ENCODE results near the gene DTWD2.

- TF ChIP-seq CTCF (IDR thresholded peaks at IDR 0.05) (no peak), POLR2A (IDR thresholded peaks at IDR 0.05) (no peak)
Observed at GRCh38 chr5:118990582-118990981, 2.2 kb upstream of the DTWD2 start.

Measured in uterus (tissue), 2 donors.